ENCODE results near the gene TMEM269. TPM values are rescaled to one million over a fixed set of nuclear protein-coding genes. Genes with fewer than 3 reads are reported as not detected.

Gene TMEM269
- total and polyA plus RNA-seq, 9 of the 15 experiments (the other 6 are each of a cell fraction or from before 2014, with no cell fraction given), result 0.09 to 0.49 (median 0.21) TPM

DNA sequence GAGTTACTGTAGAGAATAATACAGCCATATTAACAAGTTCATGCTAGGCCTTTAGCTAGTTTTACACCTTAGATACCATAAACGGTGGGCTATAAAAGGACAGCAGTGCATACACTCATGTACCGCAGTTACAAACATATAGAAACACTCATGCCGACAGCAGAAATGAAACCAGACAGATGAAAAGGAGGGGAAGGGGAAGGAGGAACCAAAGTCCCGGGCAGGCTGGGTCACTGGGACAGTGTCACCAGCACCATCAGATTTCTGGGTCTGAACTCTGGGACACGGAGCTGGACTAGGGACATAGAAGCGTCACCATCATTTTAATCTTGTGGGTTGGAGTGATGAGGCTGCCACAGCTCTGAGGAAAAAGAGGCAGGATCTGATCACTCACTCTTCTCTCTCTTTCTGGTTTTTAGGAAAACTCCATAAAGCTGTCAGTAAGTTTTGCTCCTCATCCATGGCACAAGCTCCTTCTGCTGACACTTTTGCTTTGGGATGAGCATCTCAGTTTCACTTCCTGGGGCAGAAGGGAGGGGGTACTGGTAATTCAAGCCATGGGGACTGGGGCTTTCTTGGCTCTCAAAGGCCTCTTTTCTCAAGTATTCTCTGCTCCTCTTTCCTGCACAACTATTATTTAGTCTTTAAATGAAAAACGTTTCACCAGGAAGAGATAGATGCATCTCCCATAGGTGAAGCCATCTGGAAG, 53.8 kb downstream of the TMEM269 start:
- peaks cover 6% of the 10 kb centered on the region; the same call in 2 of the 3 replicates for H3K79me2 ChIP-seq (ENCODE audit: control insufficient read depth, insufficient read depth, low read length)
- H3K9me3 ChIP-seq (replicated peaks; ENCODE audit: control insufficient read depth, insufficient read depth, low read depth, low read length), result no peaks in the 10 kb centered on the region
- H3K9me1 ChIP-seq (ENCODE audit: control insufficient read depth, insufficient read depth, low read length), result peaks cover 4% of the 10 kb centered on the region
- peaks cover 8 to 11% of the 10 kb centered on the region in 2 experiments; a peak in 3 of 5 replicates for H3K4me1 ChIP-seq (replicated peaks in 1 of 2; ENCODE audit: control insufficient read depth in 2 of 2, insufficient read depth in 2 of 2, low read length in 2 of 2)
- no peaks in the 10 kb centered on the region for H3K27me3 ChIP-seq (ENCODE audit: control insufficient read depth in 2 of 2, insufficient read depth in 2 of 2, low read length in 2 of 2)
- peaks cover 96% of the 10 kb centered on the region for H3K36me3 ChIP-seq (ENCODE audit: control insufficient read depth, insufficient read depth, low read length)
- intact Hi-C loops (cut with micrococcal nuclease), result no loop called here
- H2AFZ ChIP-seq (ENCODE audit: low read depth, low read length), result no peak overlapping the region
- in situ Hi-C loops (cut with MboI), result no loop called here
- BruUV-seq (replicated peaks), result no TSS peak
- WGBS (ENCODE audit: insufficient coverage, low coverage, missing lambda C conversion rate), result 72% methylated on average over 7 of the region's 7 CpGs
- no peak overlapping the region for H3K9ac ChIP-seq (ENCODE audit: insufficient read depth in 1 of 2, low read depth in 2 of 2, low read length in 2 of 2)
- no peak overlapping the region for H3K4me2 ChIP-seq (ENCODE audit: insufficient read depth, low read length)
- H3K27ac ChIP-seq (ENCODE audit: extremely low read depth, low read depth, low read length), result no peak overlapping the region
- no peak for FAIRE-seq
- ATAC-seq, result no peak
- no peak overlapping the region for H3K4me3 ChIP-seq
- ChIA-PET CTCF (ENCODE audit: low intra/inter-chr PET ratio) (no interaction called here), POLR2A (interaction anchor here (0.5 to 10.7 kb wide), 7 partner anchors 7 to 333 kb away, joined by 3 to 94 read pairs (median 3); partner anchors contain the start of gene ZNF691)
- no peaks in the 10 kb centered on the region for H4K20me1 ChIP-seq (replicated peaks; ENCODE audit: control insufficient read depth, insufficient read depth, low read length)
- DNase-seq (ENCODE audit: extremely low read depth in 1 of 4, low spot score in 3 of 4), result no peak
- TF ChIP-seq ATF7 (IDR thresholded peaks at IDR 0.05), result no peak
- no peak for TF ChIP-seq ZNF507 (tag; conservative IDR thresholded peaks at IDR 0.05)
- no peak for TF ChIP-seq TBL1XR1 (IDR thresholded peaks at IDR 0.05; ENCODE audit: low read length in 2 of 2)
- TF ChIP-seq ATF1 (CRISPR knock-in tag; IDR thresholded peaks at IDR 0.05), result no peak
- TF ChIP-seq ATF1 (tag; IDR thresholded peaks at IDR 0.05), result no peak
- TF ChIP-seq PHF21A (IDR thresholded peaks at IDR 0.05; ENCODE audit: borderline replicate concordance, low read depth), result no peak
- no peak for TF ChIP-seq MAFG (tag; conservative IDR thresholded peaks at IDR 0.05)
- no peak for TF ChIP-seq NCOA1 (IDR thresholded peaks at IDR 0.05; ENCODE audit: low read depth)
- no peak for TF ChIP-seq POLR2H (tag; IDR thresholded peaks at IDR 0.05; ENCODE audit: low read depth)
- no peak for TF ChIP-seq ZKSCAN3 (CRISPR knock-in tag; IDR thresholded peaks at IDR 0.05)
- TF ChIP-seq BCL6 (CRISPR knock-in tag; IDR thresholded peaks at IDR 0.05), result no peak
- TF ChIP-seq TAF15 (IDR thresholded peaks at IDR 0.05; ENCODE audit: low read depth, low read length), result no peak
- TF ChIP-seq NFXL1 (CRISPR knock-in tag; IDR thresholded peaks at IDR 0.05), result no peak
- no peak for TF ChIP-seq JUNB (CRISPR knock-in tag; conservative IDR thresholded peaks at IDR 0.05)
